Measurements from ENCODE around the gene ZKSCAN5.
"Not testable (repeated sequence)": the region's sequence is repeated elsewhere in the genome, so short reads cannot be mapped to it uniquely, and the experiment has no call there.

Gene ZKSCAN5

GRCh38 chr7:99560834-99561736 is 56.6 kb downstream of the ZKSCAN5 start:
- Histone ChIP-seq H3K9me3 (no peaks in the 10 kb centered on the region), H3K4me3 (ENCODE audit: low read depth in 1 of 2, low read length in 1 of 2) (no peak overlapping the region), H3K4me1 (ENCODE audit: control insufficient read depth in 1 of 2, insufficient read depth in 1 of 2, low read depth in 1 of 2, low read length in 1 of 2) (peaks cover 22 to 23% of the 10 kb centered on the region in 2 experiments), H3K27me3 (no peaks in the 10 kb centered on the region), H3K27ac (peak overlapping the region; percentile 28), H3K36me3 (peaks cover 59% of the 10 kb centered on the region)
- TF ChIP-seq, protein P1, sequence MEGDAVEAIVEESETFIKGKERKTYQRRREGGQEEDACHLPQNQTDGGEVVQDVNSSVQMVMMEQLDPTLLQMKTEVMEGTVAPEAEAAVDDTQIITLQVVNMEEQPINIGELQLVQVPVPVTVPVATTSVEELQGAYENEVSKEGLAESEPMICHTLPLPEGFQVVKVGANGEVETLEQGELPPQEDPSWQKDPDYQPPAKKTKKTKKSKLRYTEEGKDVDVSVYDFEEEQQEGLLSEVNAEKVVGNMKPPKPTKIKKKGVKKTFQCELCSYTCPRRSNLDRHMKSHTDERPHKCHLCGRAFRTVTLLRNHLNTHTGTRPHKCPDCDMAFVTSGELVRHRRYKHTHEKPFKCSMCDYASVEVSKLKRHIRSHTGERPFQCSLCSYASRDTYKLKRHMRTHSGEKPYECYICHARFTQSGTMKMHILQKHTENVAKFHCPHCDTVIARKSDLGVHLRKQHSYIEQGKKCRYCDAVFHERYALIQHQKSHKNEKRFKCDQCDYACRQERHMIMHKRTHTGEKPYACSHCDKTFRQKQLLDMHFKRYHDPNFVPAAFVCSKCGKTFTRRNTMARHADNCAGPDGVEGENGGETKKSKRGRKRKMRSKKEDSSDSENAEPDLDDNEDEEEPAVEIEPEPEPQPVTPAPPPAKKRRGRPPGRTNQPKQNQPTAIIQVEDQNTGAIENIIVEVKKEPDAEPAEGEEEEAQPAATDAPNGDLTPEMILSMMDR (IDR thresholded peaks at IDR 0.05): no peak

DNA sequence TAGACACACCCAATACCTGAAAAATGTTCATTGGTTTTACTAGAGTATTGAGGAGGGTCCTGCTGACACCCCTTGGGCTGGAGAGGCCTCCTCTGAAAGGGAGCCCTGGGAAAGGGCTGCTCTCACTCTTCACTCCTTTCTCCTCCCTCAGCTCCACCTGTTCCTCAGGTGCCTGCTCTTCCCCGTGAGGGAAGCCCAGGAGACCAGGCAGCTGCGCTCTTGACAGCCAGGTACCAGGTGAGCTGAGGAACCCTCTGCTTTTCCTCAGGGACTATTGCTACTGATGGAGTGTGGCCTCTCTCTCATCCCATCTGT is 57.2 kb downstream of the ZKSCAN5 start:
- no peaks in the 10 kb centered on the region for H3K27me3 ChIP-seq
- TF ChIP-seq, protein P1 (IDR thresholded peaks at IDR 0.05): no peak
- H3K4me3 ChIP-seq (ENCODE audit: low read depth in 1 of 2, low read length in 1 of 2): no peak overlapping the region
- H3K27ac ChIP-seq: no peak overlapping the region
- H3K36me3 ChIP-seq: peaks cover 65% of the 10 kb centered on the region
- H3K9me3 ChIP-seq: no peaks in the 10 kb centered on the region
- peaks cover 22% of the 10 kb centered on the region in 2 experiments for H3K4me1 ChIP-seq (ENCODE audit: control insufficient read depth in 1 of 2, insufficient read depth in 1 of 2, low read depth in 1 of 2, low read length in 1 of 2)

DNA sequence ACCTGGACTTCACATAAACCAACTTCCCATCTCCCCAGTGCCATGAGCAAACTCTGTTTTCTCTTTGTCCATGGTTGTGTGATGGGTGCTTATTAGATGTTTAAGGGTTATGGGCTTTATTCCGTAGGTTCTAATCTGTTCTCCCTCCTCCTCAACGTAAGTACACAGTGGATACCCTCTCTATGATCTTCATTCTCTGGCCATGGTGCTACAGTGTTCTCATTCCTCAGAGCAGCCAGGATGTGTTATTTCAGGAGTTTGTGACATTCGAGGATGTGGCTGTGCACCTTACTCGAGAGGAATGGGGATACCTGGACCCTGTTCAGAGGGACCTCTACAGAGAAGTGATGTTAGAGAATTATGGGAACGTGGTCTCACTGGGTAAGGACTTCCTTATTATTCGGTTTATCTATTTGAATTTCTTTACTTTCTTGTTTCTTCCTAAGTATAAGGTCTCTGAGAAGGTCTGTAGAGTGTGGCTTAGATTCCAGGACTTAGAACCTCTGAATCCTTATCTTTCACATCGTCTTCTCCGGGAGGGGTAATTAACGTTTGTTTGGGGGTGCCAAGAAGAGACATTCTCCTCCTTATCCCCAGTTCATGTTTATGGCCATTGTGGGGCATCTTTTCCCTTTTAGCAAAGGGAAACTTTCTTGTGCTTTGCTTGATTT is 57.8 kb downstream of the ZKSCAN5 start:
- H3K4me1 ChIP-seq (ENCODE audit: control insufficient read depth in 1 of 2, insufficient read depth in 1 of 2, low read depth in 1 of 2, low read length in 1 of 2): peaks cover 16 to 17% of the 10 kb centered on the region in 2 experiments
- H3K4me3 ChIP-seq (ENCODE audit: low read depth in 1 of 2, low read length in 1 of 2): no peak overlapping the region
- peaks cover 71% of the 10 kb centered on the region for H3K36me3 ChIP-seq
- H3K27ac ChIP-seq: no peak overlapping the region
- H3K9me3 ChIP-seq: no peaks in the 10 kb centered on the region
- H3K27me3 ChIP-seq: no peaks in the 10 kb centered on the region
- TF ChIP-seq, protein P1 (IDR thresholded peaks at IDR 0.05): no peak

GRCh38 chr7:99562832-99563231 is 58.4 kb downstream of the ZKSCAN5 start:
- Histone ChIP-seq H3K9me3 (no peaks in the 10 kb centered on the region), H3K27me3 (no peaks in the 10 kb centered on the region), H3K4me1 (ENCODE audit: control insufficient read depth in 1 of 2, insufficient read depth in 1 of 2, low read depth in 1 of 2, low read length in 1 of 2) (peaks cover 11 to 12% of the 10 kb centered on the region in 2 experiments), H3K36me3 (peaks cover 76% of the 10 kb centered on the region), H3K4me3 (ENCODE audit: low read depth in 1 of 2, low read length in 1 of 2) (no peak overlapping the region), H3K27ac (no peak overlapping the region)
- TF ChIP-seq, protein P1 (IDR thresholded peaks at IDR 0.05): no peak

DNA sequence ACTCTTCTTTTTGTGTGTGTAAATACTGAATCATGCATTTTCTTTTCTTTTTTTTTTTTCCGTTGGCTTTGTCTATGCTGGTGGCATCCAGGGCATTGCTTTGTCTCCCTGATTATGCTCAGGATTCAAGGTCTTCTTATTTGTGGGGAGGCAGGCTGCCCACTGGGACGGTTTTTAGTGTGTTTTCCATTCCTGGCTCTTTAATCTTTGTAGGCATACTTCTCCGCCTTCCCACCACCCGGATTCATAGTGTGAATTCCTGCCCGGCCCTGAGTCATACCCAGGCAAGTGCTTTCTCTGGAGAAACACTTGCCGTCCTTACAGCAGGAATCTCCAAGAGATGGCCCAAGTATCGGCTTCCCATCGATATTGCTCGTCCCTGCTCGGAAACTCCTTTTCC is 59.2 kb downstream of the ZKSCAN5 start:
- H3K4me1 ChIP-seq (ENCODE audit: control insufficient read depth in 1 of 2, insufficient read depth in 1 of 2, low read depth in 1 of 2, low read length in 1 of 2): peaks cover 8 to 10% of the 10 kb centered on the region in 2 experiments
- no peak overlapping the region for H3K27ac ChIP-seq
- TF ChIP-seq, protein P1 (IDR thresholded peaks at IDR 0.05): no peak
- H3K27me3 ChIP-seq: no peaks in the 10 kb centered on the region
- H3K36me3 ChIP-seq: peaks cover 81% of the 10 kb centered on the region
- H3K9me3 ChIP-seq: no peaks in the 10 kb centered on the region
- H3K4me3 ChIP-seq (ENCODE audit: low read depth in 1 of 2, low read length in 1 of 2): no peak overlapping the region

- H3K9me3 ChIP-seq; H3K27me3 ChIP-seq; H3K4me1 ChIP-seq (ENCODE audit: control insufficient read depth in 1 of 2, insufficient read depth in 1 of 2, low read depth in 1 of 2, low read length in 1 of 2); H3K27ac ChIP-seq; H3K4me3 ChIP-seq (ENCODE audit: low read depth in 1 of 2, low read length in 1 of 2): not testable (repeated sequence)
- H3K36me3 ChIP-seq: peaks cover 91% of the 10 kb centered on the region
Observed at GRCh38 chr7:99568770-99569169, 64.3 kb downstream of the ZKSCAN5 start.
